Hepatocyte (in vitro differentiated cells): ENCODE data around the gene RGS6. TPM values are rescaled to one million over a fixed set of nuclear protein-coding genes. Genes with fewer than 3 reads are reported as not detected.

Experiments
- DNase-seq: peaks from one replicate; pipeline ENCODE4 v3.0.0-alpha.2; 2016; ENCODE audit warnings: low spot score
- H2AFZ ChIP-seq: fragments of 200-600 bp; sonication (generic); 2 replicates; pipeline ENCODE4 v1.6.0; 2016; ENCODE audit warnings: antibody characterized with exemption, mild to moderate bottlenecking
- H3K27ac ChIP-seq: fragments of 200-600 bp; sonication (generic); 2 replicates; pipeline ENCODE4 v1.5.1; 2016; ENCODE audit warnings: mild to moderate bottlenecking
- H3K27me3 ChIP-seq: fragments of 200-600 bp; sonication (generic); 2 replicates; pipeline ENCODE4 v1.6.1; 2016
- H3K36me3 ChIP-seq: fragments of 200-600 bp; sonication (generic); replicated peaks from 2 replicates; pipeline ENCODE4 v1.5.1; 2016; ENCODE audit warnings: low read depth; ENCODE audit not compliant: insufficient read depth
- H3K4me1 ChIP-seq: fragments of 200-600 bp; sonication (generic); 2 replicates; pipeline ENCODE4 v1.5.1; 2016; ENCODE audit warnings: mild to moderate bottlenecking, moderate library complexity; ENCODE audit not compliant: insufficient read depth
- H3K4me2 ChIP-seq: fragments of 200-600 bp; sonication (generic); 2 replicates; pipeline ENCODE4 v1.6.0; 2016
- H3K4me3 ChIP-seq: fragments of 200-600 bp; sonication (generic); 2 replicates; pipeline ENCODE4 v1.5.1; 2016; ENCODE audit warnings: mild to moderate bottlenecking
- H3K79me2 ChIP-seq: fragments of 200-600 bp; sonication (generic); 2 replicates; pipeline ENCODE4 v1.6.0; 2017; ENCODE audit warnings: mild to moderate bottlenecking
- H3K9me2 ChIP-seq: fragments of 200-600 bp; sonication (generic); replicated peaks from 2 replicates; pipeline ENCODE4 v1.6.0; 2017; ENCODE audit warnings: mild to moderate bottlenecking; ENCODE audit not compliant: insufficient read depth
- H3K9me3 ChIP-seq: fragments of 200-600 bp; sonication (generic); 2 replicates; pipeline ENCODE4 v1.5.1; 2016; ENCODE audit warnings: low read depth, mild to moderate bottlenecking
- H4K20me1 ChIP-seq: fragments of 200-600 bp; sonication (generic); 2 replicates; pipeline ENCODE4 v1.6.0; 2016; ENCODE audit warnings: mild to moderate bottlenecking; ENCODE audit not compliant: insufficient read depth, poor library complexity, severe bottlenecking
- CTCF ChIP-seq: fragments of 200-600 bp; sonication (generic); IDR thresholded peaks from 2 replicates; pipeline ENCODE4 v1.5.1; 2016; ENCODE audit warnings: antibody characterized with exemption, mild to moderate bottlenecking; ENCODE audit not compliant: poor library complexity
- EZH2 ChIP-seq: fragments of 200-600 bp; sonication (generic); IDR thresholded peaks from 2 replicates; pipeline ENCODE4 v1.6.1; 2016; ENCODE audit warnings: antibody characterized with exemption, mild to moderate bottlenecking, borderline replicate concordance
- EZH2phosphoT487 ChIP-seq: fragments of 200-600 bp; sonication (generic); IDR thresholded peaks from one replicate; pipeline ENCODE4 v1.6.1; 2018; ENCODE audit warnings: antibody characterized with exemption, mild to moderate bottlenecking, low read depth, moderate library complexity; ENCODE audit not compliant: unreplicated experiment, severe bottlenecking
- WGBS: methylation state at CpG from one replicate; pipeline ENCODE4 v1.1.6; 2016; ENCODE audit warnings: low lambda C conversion rate; ENCODE audit errors: missing lambda C conversion rate; 5-methylcytosine and 5-hydroxymethylcytosine counted together
- polyA plus RNA-seq: library from polyadenylated mRNA; unstranded; fragments of >200 nt; fragmentation: Nextera tagmentation; extraction: Ambion mirVana; gene quantifications from 2 replicates; pipeline ENCODE4 v1.2.1, GENCODE V29; 2016
- total RNA-seq: library from RNA; depleted of rRNA; stranded (reverse); fragments of >200 nt; gene quantifications from 2 replicates; pipeline ENCODE4 v1.2.3, GENCODE V29; 2014

RGS6 gene
- total and polyA plus RNA-seq, 2 experiments from 2014 or later: 0.25 to 0.87 TPM

- H3K4me1 ChIP-seq: no peaks in the 10 kb centered on the region
- no peak for TF ChIP-seq CTCF
- no peak for TF ChIP-seq EZH2phosphoT487
- TF ChIP-seq EZH2: no peak
- H3K9me3 ChIP-seq: no peaks in the 10 kb centered on the region
- H3K36me3 ChIP-seq: no peaks in the 10 kb centered on the region
- no peak overlapping the region for H3K27ac ChIP-seq
- 79% methylated on average over 6 of the region's 6 CpGs for WGBS
- H3K27me3 ChIP-seq: no peaks in the 10 kb centered on the region
- H3K9me2 ChIP-seq: no peaks in the 10 kb centered on the region
- H3K79me2 ChIP-seq: no peaks in the 10 kb centered on the region
- DNase-seq: no peak
- H3K4me3 ChIP-seq: no peak overlapping the region
- H2AFZ ChIP-seq: no peak overlapping the region
- H4K20me1 ChIP-seq: no peaks in the 10 kb centered on the region
- H3K4me2 ChIP-seq: no peak overlapping the region
Observed at GRCh38 chr14:72559669-72560255, 627.5 kb downstream of the RGS6 start.

- H3K9me2 ChIP-seq: no peaks in the 10 kb centered on the region
- H3K79me2 ChIP-seq: no peaks in the 10 kb centered on the region
- H3K27me3 ChIP-seq: no peaks in the 10 kb centered on the region
- H3K4me2 ChIP-seq: no peak overlapping the region
- no peaks in the 10 kb centered on the region for H3K36me3 ChIP-seq
- H3K9me3 ChIP-seq: no peaks in the 10 kb centered on the region
- TF ChIP-seq EZH2phosphoT487 (no peak), EZH2 (no peak), CTCF (no peak)
- 64% methylated on average over 5 of the region's 5 CpGs for WGBS
- no peak overlapping the region for H3K27ac ChIP-seq
- no peak overlapping the region for H3K4me3 ChIP-seq
- no peaks in the 10 kb centered on the region for H4K20me1 ChIP-seq
- H3K4me1 ChIP-seq: no peaks in the 10 kb centered on the region
- no peak for DNase-seq
- H2AFZ ChIP-seq: no peak overlapping the region
Observed at GRCh38 chr14:72560331-72560730, 628.1 kb downstream of the RGS6 start.

- 88% methylated on average over 12 of the region's 12 CpGs for WGBS
- H3K4me1 ChIP-seq: no peaks in the 10 kb centered on the region
Observed at GRCh38 chr14:72560889-72561493, 628.8 kb downstream of the RGS6 start.

More at GRCh38 chr14:72560889-72561493, 628.8 kb downstream of the RGS6 start:
- Histone ChIP-seq H3K4me3 (no peak overlapping the region), H3K27me3 (no peaks in the 10 kb centered on the region), H4K20me1 (no peaks in the 10 kb centered on the region), H3K36me3 (no peaks in the 10 kb centered on the region), H2AFZ (no peak overlapping the region), H3K4me2 (no peak overlapping the region), H3K9me3 (no peaks in the 10 kb centered on the region), H3K79me2 (no peaks in the 10 kb centered on the region), H3K27ac (no peak overlapping the region), H3K9me2 (no peaks in the 10 kb centered on the region)
- DNase-seq: no peak
- TF ChIP-seq CTCF: no peak
- no peak for TF ChIP-seq EZH2phosphoT487
- TF ChIP-seq EZH2: no peak
